Glutamatergic neuron (in vitro differentiated cells): ENCODE results near the gene GIGYF1. TPM values are rescaled to one million over a fixed set of nuclear protein-coding genes. Genes with fewer than 3 reads are reported as not detected.
"Not testable (repeated sequence)": the region's sequence is repeated elsewhere in the genome, so short reads cannot be mapped to it uniquely, and the experiment has no call there.

ENCODE experiments used
- DNase-seq: peaks from one replicate; pipeline ENCODE4 v3.0.0; 2022
- H3K27ac Mint-ChIP-seq: one replicate; pipeline ENCODE4 v1.8.0; 2020; ENCODE audit warnings: mild to moderate bottlenecking, mixed read lengths, inconsistent platforms; ENCODE audit not compliant: unreplicated experiment
- H3K27me3 Mint-ChIP-seq: one replicate; pipeline ENCODE4 v1.8.0; 2020; ENCODE audit warnings: mild to moderate bottlenecking, moderate library complexity, mixed read lengths, inconsistent platforms; ENCODE audit not compliant: unreplicated experiment
- H3K36me3 Mint-ChIP-seq: one replicate; pipeline ENCODE4 v1.8.0; 2020; ENCODE audit warnings: mild to moderate bottlenecking, mixed read lengths, inconsistent platforms; ENCODE audit not compliant: unreplicated experiment
- H3K4me1 Mint-ChIP-seq: one replicate; pipeline ENCODE4 v1.8.0; 2020; ENCODE audit warnings: mild to moderate bottlenecking, low read depth, mixed read lengths, inconsistent platforms; ENCODE audit not compliant: unreplicated experiment
- H3K4me3 Mint-ChIP-seq: one replicate; pipeline ENCODE4 v1.8.0; 2020; ENCODE audit warnings: mild to moderate bottlenecking, mixed read lengths, inconsistent platforms; ENCODE audit not compliant: unreplicated experiment
- H3K9me3 Mint-ChIP-seq: one replicate; pipeline ENCODE4 v1.8.0; 2020; ENCODE audit warnings: mild to moderate bottlenecking, moderate library complexity, mixed read lengths, inconsistent platforms; ENCODE audit not compliant: unreplicated experiment
- total RNA-seq: library from RNA; stranded (reverse); fragmentation: NEBNext Ultra II Directional; extraction: Animal tissue kit (Norgen Biotek cat#: 25700); gene quantifications from one replicate; pipeline ENCODE4 v1.2.1, GENCODE V29; 2021; ENCODE audit not compliant: unreplicated experiment
- TF ChIP-seq, protein P1 (sequence below): fragments of 200-600 bp; sonication (generic); IDR thresholded peaks from one replicate; pipeline ENCODE4 v1.5.0; 2021; ENCODE audit not compliant: partially characterized antibody, unreplicated experiment

Gene GIGYF1
- total RNA-seq, 1 donor from 2014 or later = 79.6 TPM

DNA sequence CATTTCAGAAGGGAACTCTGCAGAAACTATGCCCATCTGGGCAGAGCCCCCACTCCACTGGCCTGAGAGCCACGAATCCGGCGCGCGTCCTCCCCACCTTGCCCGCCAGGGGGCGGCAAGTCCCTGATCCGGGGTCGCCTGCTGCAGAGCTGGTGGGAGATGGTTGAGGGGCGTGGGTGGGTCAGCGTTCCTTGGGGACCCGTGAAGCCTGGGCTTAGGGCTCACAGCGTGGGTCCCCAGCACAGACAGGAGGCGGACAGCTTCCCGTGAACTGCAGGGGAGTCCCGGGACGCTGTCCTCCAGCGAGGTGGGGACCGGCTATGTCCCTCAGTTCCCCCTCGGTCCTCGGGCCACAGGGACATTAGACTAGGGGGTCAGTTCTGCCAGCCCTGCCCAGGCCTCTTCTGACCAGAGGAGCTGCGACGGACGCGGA lies 11.3 kb upstream of the GIGYF1 start:
- no peaks in the 10 kb centered on the region for H3K36me3 Mint-ChIP-seq
- H3K27ac Mint-ChIP-seq = peak overlapping the region; percentile 17
- H3K4me3 Mint-ChIP-seq = peak overlapping the region; percentile 96
- H3K9me3 Mint-ChIP-seq = no peaks in the 10 kb centered on the region
- H3K27me3 Mint-ChIP-seq = peaks cover 2% of the 10 kb centered on the region
- peaks cover 6% of the 10 kb centered on the region for H3K4me1 Mint-ChIP-seq
- DNase-seq = peak; percentile 94
- TF ChIP-seq, protein P1, sequence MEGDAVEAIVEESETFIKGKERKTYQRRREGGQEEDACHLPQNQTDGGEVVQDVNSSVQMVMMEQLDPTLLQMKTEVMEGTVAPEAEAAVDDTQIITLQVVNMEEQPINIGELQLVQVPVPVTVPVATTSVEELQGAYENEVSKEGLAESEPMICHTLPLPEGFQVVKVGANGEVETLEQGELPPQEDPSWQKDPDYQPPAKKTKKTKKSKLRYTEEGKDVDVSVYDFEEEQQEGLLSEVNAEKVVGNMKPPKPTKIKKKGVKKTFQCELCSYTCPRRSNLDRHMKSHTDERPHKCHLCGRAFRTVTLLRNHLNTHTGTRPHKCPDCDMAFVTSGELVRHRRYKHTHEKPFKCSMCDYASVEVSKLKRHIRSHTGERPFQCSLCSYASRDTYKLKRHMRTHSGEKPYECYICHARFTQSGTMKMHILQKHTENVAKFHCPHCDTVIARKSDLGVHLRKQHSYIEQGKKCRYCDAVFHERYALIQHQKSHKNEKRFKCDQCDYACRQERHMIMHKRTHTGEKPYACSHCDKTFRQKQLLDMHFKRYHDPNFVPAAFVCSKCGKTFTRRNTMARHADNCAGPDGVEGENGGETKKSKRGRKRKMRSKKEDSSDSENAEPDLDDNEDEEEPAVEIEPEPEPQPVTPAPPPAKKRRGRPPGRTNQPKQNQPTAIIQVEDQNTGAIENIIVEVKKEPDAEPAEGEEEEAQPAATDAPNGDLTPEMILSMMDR = peak; percentile 99

DNA sequence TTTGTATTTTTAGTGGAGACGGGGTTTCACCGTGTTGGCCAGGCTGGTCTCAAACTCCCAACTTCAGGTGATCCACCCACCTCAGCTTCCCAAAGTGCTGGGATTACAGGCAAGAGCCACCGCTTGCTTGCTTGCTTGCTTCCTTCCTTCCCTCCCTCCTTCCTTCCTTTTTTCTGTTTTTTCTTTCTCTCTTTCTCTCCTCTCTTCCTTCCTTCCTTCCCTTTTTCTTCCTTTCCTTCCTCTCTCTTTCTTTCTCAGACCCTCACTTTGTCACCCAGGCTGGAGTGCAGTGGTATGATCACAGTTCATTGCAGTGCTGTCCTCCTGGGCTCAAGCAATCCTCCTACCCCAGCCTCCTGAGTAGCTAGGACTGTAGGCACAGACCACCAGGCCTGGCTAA lies 7.0 kb upstream of the GIGYF1 start:
- DNase-seq, H3K36me3 Mint-ChIP-seq, H3K27ac Mint-ChIP-seq, H3K4me3 Mint-ChIP-seq, H3K27me3 Mint-ChIP-seq, H3K4me1 Mint-ChIP-seq, H3K9me3 Mint-ChIP-seq: not testable (repeated sequence)

DNA sequence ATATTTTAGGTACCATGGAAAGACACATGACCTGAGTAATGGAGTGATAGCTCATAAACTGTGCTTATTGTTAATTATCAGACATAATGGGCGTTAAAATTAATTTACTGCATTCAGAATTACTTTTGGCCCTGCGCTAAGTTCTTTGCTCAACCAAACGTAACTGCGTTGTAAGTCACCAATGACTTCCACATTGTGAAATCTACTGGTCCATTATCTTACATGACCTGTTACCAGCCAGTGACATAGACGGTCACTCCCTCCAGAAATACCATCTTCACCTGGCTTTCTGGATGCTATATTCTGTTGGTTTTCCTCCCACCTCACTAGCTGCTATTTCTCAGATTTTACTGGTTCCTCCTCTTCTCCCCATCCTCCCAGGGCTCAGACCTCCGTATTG lies 5.0 kb upstream of the GIGYF1 start:
- peaks cover 9% of the 10 kb centered on the region for H3K27me3 Mint-ChIP-seq
- H3K36me3 Mint-ChIP-seq = no peaks in the 10 kb centered on the region
- no peaks in the 10 kb centered on the region for H3K4me1 Mint-ChIP-seq

DNA sequence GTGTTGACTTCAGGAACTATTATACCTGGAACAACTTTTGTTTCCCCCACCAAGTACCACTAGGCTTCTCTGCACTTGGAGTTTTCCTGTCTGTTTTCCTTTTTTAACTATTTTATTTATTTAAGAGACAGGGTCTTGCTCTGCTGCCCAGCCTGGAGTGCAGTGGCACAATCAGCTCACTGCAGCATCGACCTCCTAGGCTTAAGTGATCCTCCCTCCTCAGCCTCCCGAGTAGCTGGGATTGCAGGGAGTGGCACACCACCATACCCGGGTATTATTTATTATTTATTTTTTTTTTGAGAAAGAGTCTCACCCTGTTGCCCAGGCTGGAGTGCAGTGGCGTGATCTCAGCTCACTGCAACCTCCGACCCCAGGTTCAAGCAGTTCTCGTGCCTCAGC lies 2.1 kb upstream of the GIGYF1 start:
- no peak overlapping the region for H3K27ac Mint-ChIP-seq
- H3K36me3 Mint-ChIP-seq = no peaks in the 10 kb centered on the region
- peaks cover 15% of the 10 kb centered on the region for H3K4me1 Mint-ChIP-seq
- TF ChIP-seq, protein P1 = no peak
- peaks cover 14% of the 10 kb centered on the region for H3K9me3 Mint-ChIP-seq
- peaks cover 15% of the 10 kb centered on the region for H3K27me3 Mint-ChIP-seq
- H3K4me3 Mint-ChIP-seq = no peak overlapping the region
- DNase-seq = no peak

More for the DNA sequence above, 5.0 kb upstream of the GIGYF1 start:
- DNase-seq = no peak
- Mint-ChIP-seq H3K4me3 (no peak overlapping the region), H3K9me3 (peaks cover 7% of the 10 kb centered on the region), H3K27ac (no peak overlapping the region)
- TF ChIP-seq, protein P1 = no peak

DNA sequence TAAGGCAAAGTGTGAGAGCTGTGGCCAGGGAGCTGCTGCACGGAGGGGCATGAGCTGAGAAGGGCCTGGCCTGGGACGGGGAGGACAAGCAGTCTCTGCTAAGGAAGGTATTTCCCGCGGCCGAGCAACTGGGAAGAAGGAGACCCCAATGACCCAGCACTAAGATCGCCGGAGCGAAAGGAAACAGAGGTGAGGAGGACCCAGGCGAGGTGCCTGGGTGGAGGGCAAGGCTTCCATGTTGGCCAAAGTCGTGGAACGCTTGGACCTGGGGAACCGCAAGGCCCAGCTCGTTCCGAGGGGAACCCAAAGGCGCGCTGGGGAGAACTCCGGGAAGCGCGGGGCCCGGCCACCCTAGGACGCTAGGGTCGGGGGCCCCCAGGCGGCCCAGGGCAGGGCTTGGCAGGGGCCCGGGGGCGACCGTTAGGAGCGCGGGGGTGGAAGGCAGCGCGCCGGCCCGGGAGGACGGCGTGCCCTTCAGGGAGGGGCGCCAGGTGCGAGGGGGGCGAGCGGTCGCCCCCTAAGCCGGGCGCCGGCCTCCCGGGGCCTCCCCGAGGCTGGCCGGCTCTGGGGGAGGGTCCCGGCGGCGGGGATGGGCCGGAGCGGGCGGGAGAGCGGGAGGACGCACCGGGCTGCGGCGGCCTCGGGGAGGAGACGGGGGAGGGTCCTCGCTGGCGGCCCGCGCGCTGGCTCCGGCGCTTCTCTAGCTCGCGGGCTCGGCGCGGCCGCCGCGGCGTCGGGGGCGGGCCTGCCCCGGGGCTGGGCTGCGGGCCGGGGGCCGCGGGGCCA lies 545 bp downstream of the GIGYF1 start:
- peak overlapping the region; percentile 98 for H3K4me3 Mint-ChIP-seq

More for the DNA sequence above, 545 bp downstream of the GIGYF1 start:
- H3K27ac Mint-ChIP-seq = peak overlapping the region; percentile 91
- H3K4me1 Mint-ChIP-seq = peaks cover 25% of the 10 kb centered on the region
- DNase-seq = peak; percentile 55
- peaks cover 18% of the 10 kb centered on the region for H3K27me3 Mint-ChIP-seq
- H3K36me3 Mint-ChIP-seq = no peaks in the 10 kb centered on the region
- TF ChIP-seq, protein P1 = no peak
- peaks cover 16% of the 10 kb centered on the region for H3K9me3 Mint-ChIP-seq
